HepG2 (cell line): ENCODE data around the gene TAC3. TPM values are rescaled to one million over a fixed set of nuclear protein-coding genes. Genes with fewer than 3 reads are reported as not detected.

Source experiments
- ATAC-seq: fragments of 200-7000 bp; cut with Tn5 transposase; 3 replicates; pipeline ENCODE4 v1.9.1; 2020; ENCODE audit warnings: mild to moderate bottlenecking, moderate library complexity
- BruUV-seq: library from RNA; stranded (reverse); fragments of 400-500 nt; replicated peaks from 2 replicates; lab custom pipeline; 2021; lab: Mats Ljungman, UMichigan
- CTCF ChIA-PET: fragments of 300-600 bp; formaldehyde crosslinking; extraction: SDS; loops from one replicate; lab custom pipeline; 2021; ENCODE audit warnings: low total read pairs, inconsistent platforms, low intra/inter-chr PET ratio; lab: Yijun Ruan, JAX
- POLR2A ChIA-PET: fragments of 350-600 bp; sonication (Branson Sonifier 250); formaldehyde crosslinking; loops from one replicate; lab custom pipeline; 2020; ENCODE audit warnings: antibody characterized with exemption, inconsistent platforms; lab: Yijun Ruan, JAX
- DNase-seq: peaks from one replicate; pipeline ENCODE4 v3.0.0-alpha.2; 2015; ENCODE audit warnings: low spot score
- FAIRE-seq: peaks from 3 replicates; lab custom pipeline; 2011; peaks lifted over from hg19 to GRCh38; lab: Jason Lieb, UNC
- H2AFZ ChIP-seq: one replicate; pipeline ENCODE4 v1.6.1; 2011; ENCODE audit warnings: low read length, inconsistent platforms
- H3K27ac ChIP-seq: fragments of 300-600 bp; 3 replicates; pipeline ENCODE4 v1.8.0; 2011; ENCODE audit warnings: mixed run types, mild to moderate bottlenecking, mixed read lengths, low read length, inconsistent platforms; ENCODE audit not compliant: insufficient read depth; ENCODE audit errors: extremely low read length
- H3K27me3 ChIP-seq, 2 experiments: fragments of 200-600 bp in 1 of 2; 2 replicates in 1 of 2; 3 replicates in 1 of 2; pipeline versions ENCODE4 v1.6.0 to v1.8.0; 2011; ENCODE audit warnings: low read length in 2 of 2, mild to moderate bottlenecking in 2 of 2, moderate library complexity in 2 of 2, inconsistent platforms in 1 of 2; ENCODE audit not compliant: insufficient read depth in 2 of 2, control insufficient read depth in 1 of 2
- H3K36me3 ChIP-seq, 2 experiments: fragments of 200-600 bp in 1 of 2; replicated peaks in 1 of 2; 2 replicates in 1 of 2; 3 replicates in 1 of 2; pipeline versions ENCODE4 v1.5.1 to v1.8.0; 2011; ENCODE audit warnings: low read length in 2 of 2, inconsistent platforms in 1 of 2; ENCODE audit not compliant: insufficient read depth in 2 of 2, control insufficient read depth in 1 of 2
- H3K4me1 ChIP-seq: 2 replicates; pipeline ENCODE4 v1.5.1; 2012; ENCODE audit warnings: low read length, inconsistent platforms; ENCODE audit not compliant: insufficient read depth
- H3K4me2 ChIP-seq: 2 replicates; pipeline ENCODE4 v1.6.0; 2011; ENCODE audit warnings: low read depth, low read length, inconsistent platforms
- H3K4me3 ChIP-seq, 3 experiments: fragments of 200-600 bp in 1 of 3; sonication (generic), shearing (Covaris generic) in 1 of 3; replicated peaks in 1 of 3; 2 replicates each; pipeline ENCODE4 v1.5.1; 2011 to 2016; ENCODE audit warnings: low read length in 3 of 3, inconsistent platforms in 2 of 3, low read depth in 2 of 3, mild to moderate bottlenecking in 2 of 3, control low read depth in 1 of 3, mixed read lengths in 1 of 3; ENCODE audit not compliant: insufficient read depth in 1 of 3
- H3K79me2 ChIP-seq: one replicate; pipeline ENCODE4 v1.6.1; 2011; ENCODE audit warnings: low read length, inconsistent platforms; ENCODE audit not compliant: insufficient read depth
- H3K9ac ChIP-seq: 2 replicates; pipeline ENCODE4 v1.6.0; 2011; ENCODE audit warnings: mild to moderate bottlenecking, low read depth, low read length, inconsistent platforms; ENCODE audit not compliant: insufficient read depth
- H3K9me3 ChIP-seq: 2 replicates; pipeline ENCODE4 v1.5.1; 2012; ENCODE audit warnings: mild to moderate bottlenecking, low read length
- H4K20me1 ChIP-seq: 2 replicates; pipeline ENCODE4 v1.6.0; 2011; ENCODE audit warnings: inconsistent platforms, mild to moderate bottlenecking, low read length, moderate library complexity; ENCODE audit not compliant: insufficient read depth
- ARID5B ChIP-seq: IDR thresholded peaks from 2 replicates; pipeline ENCODE4 v1.4.0; 2020; ENCODE audit warnings: mild to moderate bottlenecking, missing genetic modification reagents
- FOSL2 ChIP-seq: sonication (generic); formaldehyde crosslinking; IDR thresholded peaks from 2 replicates; pipeline ENCODE4 v1.4.0; 2020; ENCODE audit warnings: missing genetic modification reagents
- GATAD2A ChIP-seq: IDR thresholded peaks from 2 replicates; pipeline ENCODE4 v1.6.1; 2016
- HOXA5 ChIP-seq: sonication (generic); formaldehyde crosslinking; IDR thresholded peaks from 2 replicates; pipeline ENCODE4 v1.4.0; 2020; ENCODE audit warnings: missing genetic modification reagents
- KMT2B ChIP-seq: IDR thresholded peaks from 2 replicates; pipeline ENCODE4 v1.6.1; 2016; ENCODE audit warnings: missing genetic modification reagents, missing compliant biosample characterization
- MAZ ChIP-seq, 2 experiments: sonication (generic) in 1 of 2; formaldehyde crosslinking in 1 of 2; IDR thresholded peaks; 2 replicates each; pipeline versions ENCODE4 v1.5.0 to v1.6.1; 2012 to 2020; ENCODE audit warnings: low read depth in 2 of 2, mild to moderate bottlenecking in 2 of 2, borderline replicate concordance in 1 of 2, improper control_type of control experiment in 1 of 2, low read length in 1 of 2, missing genetic modification reagents in 1 of 2, moderate library complexity in 1 of 2
- RAD21 ChIP-seq: fragments of 450-650 bp; formaldehyde crosslinking; IDR thresholded peaks from 2 replicates; pipeline ENCODE4 v1.5.0; 2020; ENCODE audit warnings: mild to moderate bottlenecking
- SALL1 ChIP-seq: sonication (generic); formaldehyde crosslinking; IDR thresholded peaks from 2 replicates; pipeline ENCODE4 v1.8.0; 2022; ENCODE audit warnings: mild to moderate bottlenecking, missing genetic modification reagents
- SALL2 ChIP-seq: sonication (generic); formaldehyde crosslinking; IDR thresholded peaks from 2 replicates; pipeline ENCODE4 v1.8.1; 2023; ENCODE audit warnings: mild to moderate bottlenecking, missing genetic modification reagents, inconsistent platforms
- SOX13 ChIP-seq, 3 experiments: fragments of 450-650 bp in 1 of 3; sonication (generic) in 1 of 3; formaldehyde crosslinking in 1 of 3; IDR thresholded peaks in 2 of 3; conservative IDR thresholded peaks in 1 of 3; 2 replicates each; pipeline versions ENCODE4 v1.5.0 to v1.6.1; 2016 to 2020; ENCODE audit warnings: antibody characterized with exemption in 1 of 3, mild to moderate bottlenecking in 1 of 3, missing compliant biosample characterization in 1 of 3, missing genetic modification reagents in 1 of 3, moderate library complexity in 1 of 3
- STAG1 ChIP-seq: sonication (generic); formaldehyde crosslinking; IDR thresholded peaks from 2 replicates; pipeline ENCODE4 v1.4.0; 2020; ENCODE audit warnings: missing genetic modification reagents
- TAF1 ChIP-seq: sonication (generic); formaldehyde crosslinking; IDR thresholded peaks from 2 replicates; pipeline ENCODE4 v1.4.0; 2020; ENCODE audit warnings: missing genetic modification reagents
- ZBTB26 ChIP-seq: IDR thresholded peaks from 2 replicates; pipeline ENCODE4 v1.6.1; 2016; ENCODE audit warnings: missing compliant biosample characterization, missing genetic modification reagents, borderline replicate concordance
- ZNF362 ChIP-seq: sonication (generic); formaldehyde crosslinking; IDR thresholded peaks from 2 replicates; pipeline ENCODE4 v1.4.0; 2020; ENCODE audit warnings: missing genetic modification reagents, mild to moderate bottlenecking, borderline replicate concordance
- ZNF83 ChIP-seq: sonication (generic); formaldehyde crosslinking; IDR thresholded peaks from 2 replicates; pipeline ENCODE4 v1.4.0; 2020; ENCODE audit warnings: missing genetic modification reagents, mild to moderate bottlenecking, borderline replicate concordance
- WGBS: methylation state at CpG from one replicate; pipeline ENCODE4 v1.1.6; 2017; ENCODE audit warnings: low lambda C conversion rate; 5-methylcytosine and 5-hydroxymethylcytosine counted together
- in situ Hi-C: cut with HindIII; loops from 2 replicates; pipeline ENCODE4 v1.10.0; 2017; ENCODE audit warnings: low pct_unique_long_range_greater_than_20kb; ENCODE audit not compliant: extremely low pct_ligation_motif_present
- intact Hi-C: fragments of 100-400 bp; cut with micrococcal nuclease; formaldehyde crosslinking; loops from one replicate; pipeline ENCODE4 v1.10.0; 2022; ENCODE audit not compliant: unreplicated experiment
- polyA plus RNA-seq, 8 experiments: library from polyadenylated mRNA; depleted of rRNA in 3 of 8; stranded (reverse) in 7 of 8; unstranded in 1 of 8; fragments of >200 nt; fragmentation: Illumina TruSeq in 4 of 8; extraction: Trizol in 4 of 8; gene quantifications; 2 replicates each; pipeline versions ENCODE4 v1.2.1 to v1.2.3, GENCODE V29; 2011 to 2016; ENCODE audit warnings: low read depth in 4 of 8, missing spikeins in 1 of 8, mixed read lengths in 1 of 8; ENCODE audit not compliant: insufficient read depth in 1 of 8
- total RNA-seq, 5 experiments: library from RNA; depleted of rRNA; stranded (reverse); fragments of >200 nt; fragmentation: Illumina TruSeq; extraction: Trizol; gene quantifications; 2 replicates each; pipeline ENCODE4 v1.2.3, GENCODE V29; 2016; ENCODE audit warnings: low read depth in 1 of 5

TAC3 gene
- total and polyA plus RNA-seq, 2 of the 13 experiments (the other 11 are each of a cell fraction or from before 2014, with no cell fraction given): 0.13 to 0.15 TPM

DNA sequence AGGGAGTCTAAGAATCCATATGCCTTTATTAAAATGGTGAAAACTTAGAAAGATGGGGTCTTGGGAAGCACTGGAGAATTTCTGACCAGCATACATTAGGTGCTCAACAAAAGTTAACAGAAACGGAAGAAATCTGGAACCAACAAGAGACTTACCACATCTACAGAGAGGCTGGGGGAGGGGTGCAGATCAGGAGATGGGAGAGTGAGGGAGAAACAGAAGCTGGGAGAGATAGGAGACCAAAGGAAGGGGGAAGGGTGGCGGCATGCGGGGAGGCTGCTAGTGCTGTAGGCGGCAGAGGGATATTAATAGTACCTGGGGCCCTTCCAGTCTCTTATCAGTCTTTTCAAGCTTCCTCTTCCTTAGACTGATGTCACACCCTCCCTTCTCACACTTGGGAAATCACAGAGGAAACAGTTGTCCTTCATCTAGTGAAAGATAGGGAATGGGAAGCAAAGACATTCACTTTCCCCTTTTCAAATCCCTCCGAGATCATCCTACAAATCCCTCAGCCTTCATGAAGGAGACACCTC, 28.1 kb downstream of the TAC3 start (continued):
- no peak for TF ChIP-seq ZNF83 (CRISPR knock-in tag)
- no peak for TF ChIP-seq GATAD2A (CRISPR knock-in tag)
- TF ChIP-seq ZNF362 (CRISPR knock-in tag): no peak
- no peak for TF ChIP-seq SOX13 (IDR thresholded peaks at IDR 0.05)
- TF ChIP-seq SOX13 (CRISPR knock-in tag; conservative IDR thresholded peaks at IDR 0.05 in 1 of 2, IDR thresholded peaks at IDR 0.05 in 1 of 2): no peak

DNA sequence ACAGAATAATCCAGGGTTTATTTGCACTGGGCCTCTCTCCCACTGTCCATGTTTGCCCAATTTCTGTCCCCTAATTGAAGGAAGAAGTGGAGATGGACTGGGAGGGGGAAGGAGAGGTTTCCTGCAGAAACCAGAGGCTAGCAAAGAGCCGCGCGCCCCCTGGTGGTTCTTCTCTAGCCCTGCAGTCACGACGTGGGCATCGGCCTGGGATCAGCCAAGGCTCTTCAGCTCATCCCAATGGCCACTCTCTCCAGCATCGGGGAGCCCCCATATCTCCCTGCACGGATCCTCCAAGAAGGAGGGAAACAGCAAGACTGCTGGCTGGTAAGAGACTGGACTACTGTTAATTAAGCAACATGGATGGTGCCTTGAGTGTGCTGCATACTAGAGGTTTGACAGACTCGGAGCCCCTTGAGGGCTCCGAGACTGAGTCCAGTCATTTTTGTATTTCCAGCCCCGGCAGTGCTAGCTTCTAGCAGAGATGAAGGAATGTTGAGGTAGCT, 28.7 kb downstream of the TAC3 start:
- Histone ChIP-seq H3K27me3 (no peaks in the 10 kb centered on the region; a peak in 1 of 5 replicates), H4K20me1 (no peaks in the 10 kb centered on the region), H3K9me3 (no peaks in the 10 kb centered on the region), H3K4me2 (no peak overlapping the region), H3K79me2 (no peaks in the 10 kb centered on the region), H3K9ac (no peak overlapping the region), H2AFZ (no peak overlapping the region), H3K27ac (no peak overlapping the region), H3K4me1 (peaks cover 10% of the 10 kb centered on the region; the same call in 1 of the 2 replicates), H3K4me3 (no peak overlapping the region), H3K36me3 (no peaks in the 10 kb centered on the region)
- BruUV-seq: no TSS peak
- intact Hi-C loops: loop anchor here (1.0 to 5.0 kb wide), 3 partner anchors 40 to 225 kb away; partner anchors contain the start of gene HSD17B6
- ChIA-PET CTCF (interaction anchor here (0.9 to 3.5 kb wide), 5 partner anchors 13 to 230 kb away, joined by 3 to 37 read pairs (median 5); partner anchors contain the start of gene HSD17B6), POLR2A (no interaction called here)
- DNase-seq: peak; percentile 46
- WGBS: 19% methylated on average over 11 of the region's 11 CpGs
- peak; percentile 85 for ATAC-seq
- FAIRE-seq: peak; percentile 47
- in situ Hi-C loops: loop anchor here (5.0 kb wide), 3 partner anchors 40 to 230 kb away; no protein-coding TSS in a partner anchor
- TF ChIP-seq STAG1 (CRISPR knock-in tag) (peak; percentile 96), HOXA5 (CRISPR knock-in tag) (peak; percentile 65; the same call in 1 of the 2 replicates), ARID5B (CRISPR knock-in tag) (0 out of 2 replicates have a peak, but pooled peaks have one; percentile 36), MAZ (IDR thresholded peaks at IDR 0.05; ENCODE audit: borderline replicate concordance, low read depth, low read length) (no peak), MAZ (CRISPR knock-in tag; IDR thresholded peaks at IDR 0.05; ENCODE audit: low read depth) (0 out of 2 replicates have a peak, but pooled peaks have one; percentile 25), KMT2B (CRISPR knock-in tag) (0 out of 2 replicates have a peak, but pooled peaks have one; percentile 17), SALL1 (CRISPR knock-in tag) (peak; percentile 59; the same call in 1 of the 2 replicates), TAF1 (no peak), RAD21 (CRISPR knock-in tag) (peak; percentile 94), ZBTB26 (CRISPR knock-in tag) (0 out of 2 replicates have a peak, but pooled peaks have one; percentile 41), SALL2 (CRISPR knock-in tag) (0 out of 2 replicates have a peak, but pooled peaks have one; percentile 49), FOSL2 (CRISPR knock-in tag) (peak; percentile 44; the same call in 1 of the 2 replicates)
